GM12801 (cell line): ENCODE data around the gene ITPK1.

Experiments used
- CTCF ChIP-seq: IDR thresholded peaks from one replicate; pipeline ENCODE4 v1.5.1; 2011; ENCODE audit warnings: control low read depth; ENCODE audit not compliant: insufficient read length; ENCODE audit errors: extremely low read depth

Gene ITPK1

GRCh38 chr14:92978229-92979021, 137.3 kb downstream of the ITPK1 start:
- TF ChIP-seq CTCF, result no peak

- no peak for TF ChIP-seq CTCF
These were observed 139.5 kb downstream of the ITPK1 start for GRCh38 chr14:92976268-92976667.

GRCh38 chr14:92974541-92975345, 141.0 kb downstream of the ITPK1 start:
- no peak for TF ChIP-seq CTCF

GRCh38 chr14:92973798-92974372, 141.8 kb downstream of the ITPK1 start:
- TF ChIP-seq CTCF, result no peak

- no peak for TF ChIP-seq CTCF
These were observed 142.4 kb downstream of the ITPK1 start for GRCh38 chr14:92973261-92973797.

GRCh38 chr14:92971601-92972180, 144.0 kb downstream of the ITPK1 start:
- TF ChIP-seq CTCF, result no peak

- no peak for TF ChIP-seq CTCF
These were observed 145.5 kb downstream of the ITPK1 start for GRCh38 chr14:92970271-92970670.
